Stimulated activated effector memory CD8-positive, alpha-beta T cell treated with anti-CD3 and anti-CD28 coated beads, Interleukin-12 subunit alpha, Interleukin-12 subunit beta, amount 100 ng/mL, for 72 hours (primary cell): ENCODE data around the gene SCN3B.

Experiments used
- ATAC-seq: fragments of 150-1000 bp; cut with Tn5 transposase; 2 replicates; pipeline ENCODE4 v1.10.0; 2021
- DNase-seq, 2 donors: peaks; one replicate each; pipeline ENCODE4 v3.0.0; 2021 to 2022; ENCODE audit warnings: low spot score in 2 of 2
- H3K27ac Mint-ChIP-seq: one replicate; pipeline ENCODE4 v1.8.0; 2022; ENCODE audit warnings: mild to moderate bottlenecking, mixed read lengths
- H3K36me3 Mint-ChIP-seq: one replicate; pipeline ENCODE4 v1.8.0; 2022; ENCODE audit warnings: mild to moderate bottlenecking, mixed read lengths
- H3K4me1 Mint-ChIP-seq: one replicate; pipeline ENCODE4 v1.8.0; 2022; ENCODE audit warnings: mixed read lengths
- H3K4me3 Mint-ChIP-seq: one replicate; pipeline ENCODE4 v1.8.0; 2022; ENCODE audit warnings: mild to moderate bottlenecking, mixed read lengths
- H3K9me3 Mint-ChIP-seq: one replicate; pipeline ENCODE4 v1.8.0; 2022; ENCODE audit warnings: mixed read lengths

Gene SCN3B, protein sequence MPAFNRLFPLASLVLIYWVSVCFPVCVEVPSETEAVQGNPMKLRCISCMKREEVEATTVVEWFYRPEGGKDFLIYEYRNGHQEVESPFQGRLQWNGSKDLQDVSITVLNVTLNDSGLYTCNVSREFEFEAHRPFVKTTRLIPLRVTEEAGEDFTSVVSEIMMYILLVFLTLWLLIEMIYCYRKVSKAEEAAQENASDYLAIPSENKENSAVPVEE

DNA sequence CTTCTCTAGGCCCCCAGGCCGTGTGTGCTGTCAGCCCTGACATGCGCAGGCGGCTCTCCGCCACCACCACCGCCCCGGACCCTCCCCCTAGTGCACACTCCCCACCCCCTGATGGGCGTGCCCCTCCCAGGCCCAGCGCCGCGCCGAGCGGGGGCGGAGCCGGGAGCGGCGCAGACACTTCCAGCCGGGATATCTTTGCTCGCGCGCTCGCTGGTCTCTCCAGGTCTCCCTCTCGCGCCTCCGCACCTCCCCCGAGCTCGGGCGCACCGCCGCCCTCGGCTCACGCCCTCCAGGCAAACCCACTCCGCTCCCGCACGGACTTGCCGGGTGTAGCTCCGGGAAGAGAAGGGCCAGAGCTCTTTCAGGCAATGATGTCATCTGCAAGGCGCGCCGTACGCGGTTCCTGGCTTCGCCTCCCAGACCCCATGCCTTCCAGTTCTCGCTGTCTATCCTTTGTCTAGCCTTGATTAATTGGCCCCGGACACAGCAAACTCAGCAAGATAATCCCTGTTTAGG lies at the start of gene SCN3B:
TSS of gene SCN3B (minus strand) at position 59 of the 516 bp plus-strand sequence. CDS start 823 bp downstream, outside the sequence.
- ATAC-seq (peak; percentile 59), DNase-seq (no peak)
- H3K4me1 Mint-ChIP-seq, result peaks cover 9% of the 10 kb centered on the region
- no peaks in the 10 kb centered on the region for H3K36me3 Mint-ChIP-seq
- no peak within 1 kb of the TSS for H3K27ac Mint-ChIP-seq
- H3K4me3 Mint-ChIP-seq, result peak within 1 kb of the TSS; percentile 44
- H3K9me3 Mint-ChIP-seq, result peaks cover 15% of the 10 kb centered on the region

DNA sequence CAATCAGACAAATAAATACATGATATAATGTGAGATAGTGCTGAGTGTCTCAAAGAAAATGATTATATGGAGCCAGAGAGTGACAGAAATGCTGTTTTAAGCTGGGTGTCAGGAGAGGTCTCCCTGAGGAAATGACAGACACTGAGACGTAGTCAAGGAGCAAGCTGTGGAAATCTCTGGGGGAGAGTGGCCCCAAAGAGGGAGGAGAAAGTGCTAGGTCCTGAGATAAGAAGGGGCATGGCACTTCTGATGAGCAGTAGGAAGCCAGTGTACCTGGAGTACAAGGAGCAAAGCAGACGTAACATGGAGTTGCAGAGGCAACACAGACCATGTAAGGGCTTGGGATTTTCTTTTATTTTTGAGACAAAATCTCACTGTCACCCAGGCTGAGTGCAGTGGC lies 48.3 kb upstream of the SCN3B start:
- Mint-ChIP-seq H3K4me1 (no peaks in the 10 kb centered on the region), H3K4me3 (no peak overlapping the region), H3K27ac (no peak overlapping the region), H3K36me3 (no peaks in the 10 kb centered on the region), H3K9me3 (no peaks in the 10 kb centered on the region)
- no peak for ATAC-seq
- DNase-seq, result no peak

DNA sequence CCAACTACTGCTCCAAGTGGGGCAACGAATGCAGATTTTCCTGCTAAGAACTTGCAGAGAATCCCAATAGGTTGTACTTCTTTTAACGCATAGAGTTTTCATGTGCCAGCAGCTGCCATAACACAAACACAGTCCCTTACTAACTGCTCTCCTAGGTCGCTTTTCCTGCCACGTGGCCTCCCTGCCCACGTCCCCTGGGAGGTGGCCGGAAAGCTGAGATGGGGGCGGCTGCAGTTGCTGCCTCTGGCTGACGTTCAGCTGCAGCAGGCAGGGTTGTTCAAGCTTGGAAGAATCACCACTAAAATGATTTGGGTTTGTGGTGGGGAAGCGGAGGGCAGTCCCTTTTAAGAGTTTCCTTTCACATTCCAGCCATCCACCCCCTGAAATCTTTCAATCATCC lies 47.7 kb upstream of the SCN3B start:
- Mint-ChIP-seq H3K36me3 (no peaks in the 10 kb centered on the region), H3K4me3 (no peak overlapping the region), H3K27ac (no peak overlapping the region), H3K4me1 (no peaks in the 10 kb centered on the region), H3K9me3 (no peaks in the 10 kb centered on the region)
- DNase-seq (no peak), ATAC-seq (no peak)

DNA sequence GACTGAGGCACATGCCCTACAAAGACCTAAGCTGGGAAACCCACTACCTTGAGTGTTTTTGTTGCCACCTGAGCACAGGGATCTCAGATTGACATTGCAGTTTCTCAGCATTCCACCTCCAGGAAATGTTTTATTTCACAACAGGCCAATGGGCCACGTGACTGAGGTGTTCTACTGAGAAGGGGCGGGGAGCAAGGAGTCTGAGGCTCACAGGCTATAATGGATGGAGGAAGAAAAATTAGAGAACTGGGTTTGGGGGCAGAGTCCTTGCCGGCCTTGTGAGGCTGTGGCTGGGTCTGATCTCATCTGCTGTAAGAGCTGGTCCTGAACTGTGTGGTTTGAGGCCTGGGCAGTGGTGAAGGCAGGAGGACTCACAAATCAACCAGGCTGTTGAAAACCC lies 46.3 kb upstream of the SCN3B start:
- DNase-seq, result no peak
- no peak overlapping the region for H3K27ac Mint-ChIP-seq
- ATAC-seq, result no peak
- no peak overlapping the region for H3K4me3 Mint-ChIP-seq
- no peaks in the 10 kb centered on the region for H3K4me1 Mint-ChIP-seq
- H3K9me3 Mint-ChIP-seq, result no peaks in the 10 kb centered on the region
- no peaks in the 10 kb centered on the region for H3K36me3 Mint-ChIP-seq

DNA sequence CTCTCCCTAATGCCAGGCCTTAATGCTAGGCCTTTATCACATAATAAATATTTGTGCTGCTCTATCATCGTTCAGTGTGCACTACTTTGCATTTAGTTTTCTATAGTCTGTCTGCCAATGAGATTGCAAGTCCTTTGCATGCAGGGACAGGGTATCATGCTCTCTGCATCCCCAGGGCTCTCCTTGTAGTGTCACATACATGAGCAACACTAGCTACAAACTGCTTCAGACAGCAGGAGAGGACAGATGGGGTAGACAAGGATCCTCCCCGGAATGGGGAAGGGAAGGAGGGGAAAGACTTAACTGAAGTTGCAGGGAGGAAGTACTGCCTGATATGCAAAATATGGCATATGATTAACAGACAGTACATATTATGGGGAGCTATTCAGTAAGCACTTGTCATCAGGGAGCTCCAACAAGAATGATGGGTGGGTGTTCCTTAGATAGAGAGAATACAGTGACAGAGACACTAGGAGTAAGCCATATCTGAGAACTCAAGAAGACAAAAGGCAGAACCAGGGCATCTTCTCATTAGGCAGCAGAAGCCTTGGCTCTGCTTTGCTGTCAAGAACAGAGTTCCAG lies 44.2 kb upstream of the SCN3B start:
- no peaks in the 10 kb centered on the region for H3K36me3 Mint-ChIP-seq
- no peaks in the 10 kb centered on the region for H3K9me3 Mint-ChIP-seq
- ATAC-seq (no peak), DNase-seq (no peak)
- H3K27ac Mint-ChIP-seq, result no peak overlapping the region
- H3K4me1 Mint-ChIP-seq, result no peaks in the 10 kb centered on the region
- no peak overlapping the region for H3K4me3 Mint-ChIP-seq

DNA sequence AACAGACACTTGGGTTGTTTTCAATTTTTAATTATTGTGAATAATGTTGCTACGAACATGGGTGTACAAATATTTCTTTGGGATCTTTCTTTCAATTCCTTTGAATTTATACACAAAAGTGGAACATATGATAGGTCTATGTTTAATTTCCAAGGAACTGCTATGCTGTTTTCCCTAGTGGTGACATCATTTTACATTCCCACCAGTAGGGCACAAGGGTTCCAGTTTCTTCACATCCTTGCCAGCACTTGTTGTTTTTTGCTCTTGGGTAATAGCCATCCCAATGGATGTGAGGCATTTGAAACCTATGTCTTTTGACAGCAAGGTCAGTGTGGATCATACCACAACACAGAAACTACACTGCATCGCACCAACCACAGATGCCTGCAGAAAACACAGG lies 41.8 kb upstream of the SCN3B start:
- Mint-ChIP-seq H3K4me3 (no peak overlapping the region), H3K9me3 (no peaks in the 10 kb centered on the region), H3K36me3 (no peaks in the 10 kb centered on the region), H3K4me1 (no peaks in the 10 kb centered on the region), H3K27ac (no peak overlapping the region)
- ATAC-seq (no peak), DNase-seq (no peak)

DNA sequence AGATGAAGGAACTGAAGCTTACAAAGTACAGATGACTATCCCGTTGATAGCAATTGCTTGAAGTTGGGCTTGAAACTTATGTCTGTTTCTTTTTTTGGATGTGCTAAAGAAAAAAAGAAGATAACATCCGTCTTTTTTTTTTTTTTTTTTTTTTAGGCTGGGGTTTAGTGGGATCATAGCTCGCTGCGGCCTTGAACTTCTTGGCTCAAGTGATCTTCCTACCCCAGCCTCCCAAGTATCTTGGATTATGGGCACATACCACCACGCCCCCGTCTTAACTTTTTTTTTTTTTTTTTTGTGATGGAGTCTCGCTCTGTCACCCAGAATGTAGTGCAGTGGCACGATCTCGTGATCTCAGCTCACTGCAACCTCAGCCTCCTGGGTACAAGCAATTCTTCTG lies 40.8 kb upstream of the SCN3B start:
- H3K36me3 Mint-ChIP-seq, result no peaks in the 10 kb centered on the region
- DNase-seq, result no peak
- ATAC-seq, result no peak
- no peak overlapping the region for H3K27ac Mint-ChIP-seq
- no peaks in the 10 kb centered on the region for H3K4me1 Mint-ChIP-seq
- no peaks in the 10 kb centered on the region for H3K9me3 Mint-ChIP-seq
- no peak overlapping the region for H3K4me3 Mint-ChIP-seq

DNA sequence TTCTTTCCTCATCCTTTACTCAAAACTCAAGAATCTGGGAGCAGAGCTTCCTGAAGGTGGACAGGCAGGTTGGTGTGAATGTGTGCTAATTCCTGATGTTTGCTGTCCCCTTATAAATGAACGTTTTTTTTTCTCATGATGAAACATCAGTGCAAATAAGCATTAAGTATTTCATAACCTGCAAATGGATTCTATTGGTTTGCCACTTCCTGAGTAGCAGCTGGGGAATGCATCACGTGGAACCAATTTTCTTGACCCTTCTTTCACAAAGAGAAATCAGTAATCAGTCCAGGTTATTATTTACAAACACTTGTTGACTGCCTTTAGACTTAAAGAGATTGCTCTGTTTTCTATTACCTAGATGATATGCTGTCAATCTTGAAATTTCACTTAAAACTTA lies 40.1 kb upstream of the SCN3B start:
- Mint-ChIP-seq H3K4me1 (no peaks in the 10 kb centered on the region), H3K9me3 (no peaks in the 10 kb centered on the region), H3K36me3 (no peaks in the 10 kb centered on the region)

DNA sequence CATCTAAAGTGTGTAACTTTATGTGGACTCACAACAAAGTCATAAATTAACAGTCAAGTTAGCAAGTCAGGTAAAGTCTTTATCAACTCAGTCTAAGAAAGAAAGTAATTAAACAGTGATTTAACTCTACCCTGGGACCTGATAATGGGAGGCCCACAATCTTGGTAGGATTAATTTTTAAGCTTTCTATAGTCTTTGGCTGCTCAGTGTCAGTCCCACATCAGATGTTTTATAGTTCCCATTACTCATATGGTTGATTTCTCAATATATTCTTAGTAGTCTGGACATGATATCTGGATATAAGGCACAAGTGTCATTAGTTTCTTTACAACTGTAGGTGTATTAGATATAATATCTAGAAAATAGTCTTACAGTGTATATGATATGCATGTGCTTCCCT lies 38.5 kb upstream of the SCN3B start:
- Mint-ChIP-seq H3K4me3 (no peak overlapping the region), H3K9me3 (no peaks in the 10 kb centered on the region), H3K4me1 (no peaks in the 10 kb centered on the region), H3K36me3 (no peaks in the 10 kb centered on the region), H3K27ac (no peak overlapping the region)
- no peak for ATAC-seq
- no peak for DNase-seq

More for the DNA sequence above, 40.1 kb upstream of the SCN3B start:
- no peak overlapping the region for H3K27ac Mint-ChIP-seq
- no peak for DNase-seq
- H3K4me3 Mint-ChIP-seq, result no peak overlapping the region
- ATAC-seq, result no peak

DNA sequence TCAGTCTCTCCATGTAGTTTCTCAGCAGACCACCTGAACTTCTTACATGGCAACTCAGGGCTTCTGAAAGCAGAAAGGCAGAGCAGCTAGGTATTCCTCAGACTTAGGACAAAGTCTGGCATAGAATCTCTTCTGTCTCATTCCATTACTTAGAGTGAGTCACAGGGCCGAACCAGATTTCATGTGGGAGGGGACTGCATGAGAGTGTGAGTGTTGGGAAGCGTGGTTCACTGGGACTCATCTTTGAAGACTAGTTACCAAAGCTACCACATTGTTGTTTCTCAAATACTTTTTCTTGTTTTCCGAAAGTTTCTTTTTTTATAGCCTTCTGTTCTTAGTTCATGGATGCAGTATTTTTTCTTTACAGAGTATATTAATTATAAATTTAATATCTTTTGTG lies 36.1 kb upstream of the SCN3B start:
- Mint-ChIP-seq H3K9me3 (no peaks in the 10 kb centered on the region), H3K4me1 (no peaks in the 10 kb centered on the region), H3K27ac (no peak overlapping the region), H3K4me3 (no peak overlapping the region), H3K36me3 (no peaks in the 10 kb centered on the region)
- DNase-seq (no peak), ATAC-seq (peak; percentile 73)

DNA sequence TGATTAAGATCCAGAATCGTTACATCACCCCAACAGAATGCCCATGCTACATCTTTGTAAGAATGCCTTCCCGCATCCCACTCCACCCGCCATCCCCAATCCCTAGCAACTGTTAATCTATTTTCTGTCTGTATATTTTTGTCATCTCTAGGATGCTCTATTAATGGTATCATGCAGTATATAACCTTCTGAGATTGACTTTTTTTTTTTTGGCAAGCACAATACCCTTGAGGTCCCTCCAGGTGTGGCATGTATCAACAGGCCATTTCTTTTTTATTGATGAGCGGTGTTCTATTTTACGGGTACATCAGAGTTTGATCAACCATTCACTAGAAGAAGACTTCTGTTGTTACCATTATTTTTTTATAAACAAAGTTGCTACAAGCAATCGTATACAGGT lies 30.2 kb upstream of the SCN3B start:
- Mint-ChIP-seq H3K27ac (no peak overlapping the region), H3K4me3 (no peak overlapping the region), H3K9me3 (no peaks in the 10 kb centered on the region), H3K4me1 (no peaks in the 10 kb centered on the region), H3K36me3 (no peaks in the 10 kb centered on the region)
- no peak for DNase-seq
- ATAC-seq, result no peak

DNA sequence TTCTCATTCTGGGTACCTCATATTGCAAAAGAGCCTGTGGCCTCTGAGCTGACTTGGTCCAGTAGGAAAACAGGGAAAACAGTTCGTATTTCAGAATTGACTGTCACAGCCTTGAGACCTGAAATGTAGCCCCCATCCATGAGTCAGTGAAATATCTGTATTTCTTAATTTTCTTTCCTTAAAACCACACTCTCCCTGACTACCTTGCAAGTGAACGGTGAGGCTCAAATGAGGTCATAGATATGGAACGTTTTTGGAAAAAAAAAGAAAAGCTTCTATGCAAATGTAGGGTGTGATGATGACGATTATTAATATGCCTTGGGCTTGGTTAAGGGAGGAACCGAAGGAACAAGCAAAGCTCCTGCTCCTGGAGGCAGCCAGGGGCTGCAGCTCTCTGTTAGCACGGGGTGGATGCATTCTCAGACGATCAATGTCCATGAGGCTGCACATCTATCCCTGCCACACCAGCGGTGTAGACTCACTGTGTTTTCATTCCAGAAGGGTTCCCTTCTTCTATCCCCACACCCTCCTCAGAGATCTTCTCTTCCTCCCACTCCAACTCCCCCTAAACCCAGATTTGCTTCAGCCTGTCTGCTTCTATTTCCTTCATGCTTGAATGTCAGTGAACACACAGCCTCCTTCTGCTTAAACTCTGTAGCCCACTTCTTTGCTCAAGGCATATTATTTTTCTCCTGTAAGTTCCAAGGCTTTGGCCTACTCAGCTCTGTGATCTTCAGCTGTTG lies 29.2 kb upstream of the SCN3B start:
- Mint-ChIP-seq H3K4me3 (no peak overlapping the region), H3K36me3 (no peaks in the 10 kb centered on the region)
- DNase-seq, result no peak

DNA sequence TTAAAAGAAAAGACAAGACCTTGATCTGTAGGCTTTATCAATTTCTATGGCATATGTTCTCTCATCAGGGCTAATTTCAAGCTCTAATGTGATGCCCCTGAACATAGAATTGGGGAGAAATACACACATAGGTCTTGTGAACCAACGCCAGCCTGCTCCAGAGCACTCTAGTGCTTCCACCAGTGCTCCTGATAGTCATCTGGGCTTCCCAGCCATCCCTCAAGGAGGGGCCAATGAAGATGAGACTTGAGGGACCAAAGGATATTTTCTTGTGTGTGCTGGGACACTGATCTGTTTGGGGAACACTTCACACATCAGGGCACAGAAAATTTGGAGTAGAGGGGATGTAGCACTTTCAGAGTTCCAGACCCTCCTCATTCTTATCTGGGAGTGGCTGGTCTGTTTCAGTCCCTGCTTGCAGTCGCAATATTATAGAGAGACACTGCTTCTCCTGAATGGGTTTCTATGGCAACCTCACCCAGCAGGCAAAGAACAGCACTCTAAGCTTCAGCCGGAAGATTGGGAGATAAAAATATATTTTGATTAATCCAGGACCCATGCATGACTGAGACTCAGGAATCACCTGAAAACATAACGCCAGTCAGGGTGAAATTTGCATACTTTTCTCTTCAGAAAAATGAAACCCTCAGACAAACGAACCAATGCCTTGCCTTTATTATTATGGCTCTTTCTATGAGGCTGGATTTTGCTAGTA lies 28.4 kb upstream of the SCN3B start:
- no peak overlapping the region for H3K4me3 Mint-ChIP-seq
- no peaks in the 10 kb centered on the region for H3K36me3 Mint-ChIP-seq
- H3K4me1 Mint-ChIP-seq, result no peaks in the 10 kb centered on the region
- H3K27ac Mint-ChIP-seq, result no peak overlapping the region
- DNase-seq (no peak), ATAC-seq (no peak)
- no peaks in the 10 kb centered on the region for H3K9me3 Mint-ChIP-seq

More for the DNA sequence above, 29.2 kb upstream of the SCN3B start:
- no peaks in the 10 kb centered on the region for H3K4me1 Mint-ChIP-seq
- no peak for ATAC-seq
- no peak overlapping the region for H3K27ac Mint-ChIP-seq
- no peaks in the 10 kb centered on the region for H3K9me3 Mint-ChIP-seq

DNA sequence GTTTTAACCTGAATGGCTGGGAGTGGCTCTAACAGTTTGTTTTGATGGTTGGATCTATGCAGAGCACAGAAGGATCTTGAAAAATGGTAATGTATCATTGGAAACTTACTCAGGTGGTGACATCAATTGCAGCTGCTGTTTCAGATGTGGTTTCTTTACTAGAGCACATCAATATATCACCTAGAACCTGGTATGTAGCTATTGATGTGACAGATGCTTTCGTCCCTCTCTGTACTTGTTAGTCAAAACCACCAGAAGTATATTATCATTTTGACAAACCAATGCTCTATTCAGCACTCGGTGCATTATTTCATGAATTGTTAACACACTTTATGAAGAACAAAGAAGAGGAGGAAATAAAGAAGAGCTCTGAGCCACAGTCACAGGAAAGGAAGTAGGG lies 26.6 kb upstream of the SCN3B start:
- no peak overlapping the region for H3K27ac Mint-ChIP-seq
- no peaks in the 10 kb centered on the region for H3K36me3 Mint-ChIP-seq
- H3K9me3 Mint-ChIP-seq, result no peaks in the 10 kb centered on the region
- DNase-seq, result no peak
- no peak overlapping the region for H3K4me3 Mint-ChIP-seq
- no peaks in the 10 kb centered on the region for H3K4me1 Mint-ChIP-seq
- ATAC-seq, result peak; percentile 74

DNA sequence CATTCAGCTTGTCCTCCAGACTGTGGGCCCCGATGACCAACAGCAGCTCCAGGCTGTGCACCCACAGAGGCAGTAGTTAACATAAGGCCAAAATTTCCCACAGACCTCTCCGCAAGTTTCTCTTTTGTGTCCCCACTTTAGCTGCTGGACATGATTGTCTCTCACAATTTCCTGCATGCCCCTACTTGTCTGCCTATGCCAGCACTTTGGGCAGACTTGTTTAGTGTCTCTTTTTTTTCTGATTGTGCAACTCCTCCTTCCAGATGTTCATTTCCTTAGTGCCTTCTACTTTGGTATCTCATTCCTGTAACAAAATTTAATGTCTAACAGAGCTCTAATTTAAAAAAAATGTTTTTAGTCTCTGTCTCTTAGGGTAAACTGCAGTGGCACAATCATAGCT lies 23.8 kb upstream of the SCN3B start:
- Mint-ChIP-seq H3K27ac (no peak overlapping the region), H3K4me1 (no peaks in the 10 kb centered on the region), H3K4me3 (no peak overlapping the region), H3K9me3 (no peaks in the 10 kb centered on the region), H3K36me3 (no peaks in the 10 kb centered on the region)
- no peak for ATAC-seq
- DNase-seq, result no peak
